ENCODE results near the gene FLNC. TPM values are rescaled to one million over a fixed set of nuclear protein-coding genes. Genes with fewer than 3 reads are reported as not detected.

Gene FLNC
- total and polyA plus RNA-seq, 2 experiments from 2014 or later: 46.6 to 60.7 TPM

GRCh38 chr7:128872394-128872824 is 42.2 kb downstream of the FLNC start:
- H3K9me2 ChIP-seq (replicated peaks; ENCODE audit: insufficient read depth): no peaks in the 10 kb centered on the region
- H3K9me3 ChIP-seq (ENCODE audit: low read depth): no peaks in the 10 kb centered on the region
- H3K27ac ChIP-seq: no peak overlapping the region
- no peaks in the 10 kb centered on the region for H3K36me3 ChIP-seq (replicated peaks; ENCODE audit: insufficient read depth, low read depth)
- no peak overlapping the region for H2AFZ ChIP-seq
- peaks cover 15% of the 10 kb centered on the region for H3K4me1 ChIP-seq (ENCODE audit: insufficient read depth)
- 59% methylated on average over 9 of the region's 13 CpGs for WGBS (ENCODE audit: low lambda C conversion rate, missing lambda C conversion rate)
- H3K4me2 ChIP-seq: no peak overlapping the region
- peaks cover 18% of the 10 kb centered on the region for H4K20me1 ChIP-seq (ENCODE audit: insufficient read depth, poor library complexity, severe bottlenecking)
- H3K4me3 ChIP-seq: no peak overlapping the region
- DNase-seq (ENCODE audit: low spot score): no peak
- TF ChIP-seq EZH2 (IDR thresholded peaks at IDR 0.05; ENCODE audit: borderline replicate concordance) (no peak), CTCF (IDR thresholded peaks at IDR 0.05; ENCODE audit: poor library complexity) (no peak), EZH2phosphoT487 (IDR thresholded peaks at IDR 0.05; ENCODE audit: low read depth, severe bottlenecking, unreplicated experiment) (no peak)
- H3K79me2 ChIP-seq: peaks cover 3% of the 10 kb centered on the region
- H3K27me3 ChIP-seq: peaks cover 7% of the 10 kb centered on the region

- WGBS (ENCODE audit: low lambda C conversion rate, missing lambda C conversion rate): 87% methylated on average over 9 of the region's 9 CpGs
- Histone ChIP-seq H4K20me1 (ENCODE audit: insufficient read depth, poor library complexity, severe bottlenecking) (peaks cover 10% of the 10 kb centered on the region), H3K4me3 (no peak overlapping the region), H2AFZ (no peak overlapping the region), H3K27ac (no peak overlapping the region), H3K4me1 (ENCODE audit: insufficient read depth) (peaks cover 8% of the 10 kb centered on the region), H3K9me3 (ENCODE audit: low read depth) (no peaks in the 10 kb centered on the region), H3K79me2 (no peaks in the 10 kb centered on the region), H3K4me2 (no peak overlapping the region), H3K9me2 (replicated peaks; ENCODE audit: insufficient read depth) (no peaks in the 10 kb centered on the region), H3K27me3 (peaks cover 7% of the 10 kb centered on the region), H3K36me3 (replicated peaks; ENCODE audit: insufficient read depth, low read depth) (no peaks in the 10 kb centered on the region)
- no peak for DNase-seq (ENCODE audit: low spot score)
- TF ChIP-seq EZH2 (IDR thresholded peaks at IDR 0.05; ENCODE audit: borderline replicate concordance): no peak
- TF ChIP-seq EZH2phosphoT487 (IDR thresholded peaks at IDR 0.05; ENCODE audit: low read depth, severe bottlenecking, unreplicated experiment): no peak
- no peak for TF ChIP-seq CTCF (IDR thresholded peaks at IDR 0.05; ENCODE audit: poor library complexity)
Observed at GRCh38 chr7:128873234-128873633, 43.0 kb downstream of the FLNC start.

- H3K79me2 ChIP-seq: no peaks in the 10 kb centered on the region
- no peaks in the 10 kb centered on the region for H3K36me3 ChIP-seq (replicated peaks; ENCODE audit: insufficient read depth, low read depth)
- no peak overlapping the region for H2AFZ ChIP-seq
- H3K9me2 ChIP-seq (replicated peaks; ENCODE audit: insufficient read depth): no peaks in the 10 kb centered on the region
- no peaks in the 10 kb centered on the region for H3K4me1 ChIP-seq (ENCODE audit: insufficient read depth)
- no peak overlapping the region for H3K27ac ChIP-seq
- no peak for TF ChIP-seq EZH2 (IDR thresholded peaks at IDR 0.05; ENCODE audit: borderline replicate concordance)
- TF ChIP-seq EZH2phosphoT487 (IDR thresholded peaks at IDR 0.05; ENCODE audit: low read depth, severe bottlenecking, unreplicated experiment): no peak
- TF ChIP-seq CTCF (IDR thresholded peaks at IDR 0.05; ENCODE audit: poor library complexity): no peak
- H4K20me1 ChIP-seq (ENCODE audit: insufficient read depth, poor library complexity, severe bottlenecking): no peaks in the 10 kb centered on the region
- no peaks in the 10 kb centered on the region for H3K9me3 ChIP-seq (ENCODE audit: low read depth)
- no peak overlapping the region for H3K4me2 ChIP-seq
- 80% methylated on average over 20 of the region's 22 CpGs for WGBS (ENCODE audit: low lambda C conversion rate, missing lambda C conversion rate)
- no peak overlapping the region for H3K4me3 ChIP-seq
- peaks cover 7% of the 10 kb centered on the region for H3K27me3 ChIP-seq
- DNase-seq (ENCODE audit: low spot score): peak; percentile 52
Observed at GRCh38 chr7:128874140-128875031, 44.2 kb downstream of the FLNC start.

All from hepatocyte (in vitro differentiated cells).